Measurements from ENCODE around the gene MMP21.

DNA sequence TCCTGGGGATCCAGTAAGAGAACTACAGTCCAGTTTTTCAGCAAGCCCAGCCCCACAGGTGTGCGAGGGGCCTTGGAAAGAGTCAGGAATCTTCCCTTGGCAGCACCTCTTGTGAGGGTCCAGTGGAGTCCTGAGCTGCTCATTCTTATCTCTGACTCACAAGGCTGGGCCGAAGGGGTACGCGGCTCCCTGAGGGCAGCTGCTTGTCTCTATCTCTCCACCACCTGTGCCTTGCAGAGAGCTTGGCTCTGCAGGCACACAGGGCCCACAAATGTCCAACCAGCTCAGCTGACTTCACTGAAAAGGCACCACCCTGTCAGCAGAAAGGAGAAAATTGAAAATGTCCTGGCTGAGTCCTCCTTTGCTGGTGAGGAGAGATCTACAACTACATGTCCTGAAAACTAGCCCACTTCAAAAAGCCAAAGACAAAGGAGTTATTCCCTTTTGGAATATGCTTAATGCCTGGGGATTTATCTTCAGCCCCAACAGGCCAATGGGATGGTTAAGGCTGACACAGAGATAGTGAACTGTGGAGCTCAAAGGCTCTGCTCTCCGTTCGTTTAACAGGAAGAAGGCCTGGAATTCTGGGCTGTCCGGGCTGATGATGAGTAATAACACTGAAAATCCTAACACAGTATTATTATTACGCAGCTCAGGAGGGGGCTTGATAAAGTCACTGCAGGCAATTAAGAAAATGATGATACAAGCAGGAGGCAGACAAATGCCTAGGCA lies 24.0 kb upstream of the MMP21 start:
- TF ChIP-seq YY1 (IDR thresholded peaks at IDR 0.05; ENCODE audit: insufficient read depth, insufficient read length) (no peak), ZNF274 (IDR thresholded peaks at IDR 0.05; ENCODE audit: low read depth, low read length) (no peak), SUZ12 (IDR thresholded peaks at IDR 0.05; ENCODE audit: extremely low read depth, insufficient read depth, insufficient read length) (no peak)

Measured in NT2/D1 (cell line).